Bronchial epithelial cell (primary cell): ENCODE results near the gene PDXK. TPM values are rescaled to one million over a fixed set of nuclear protein-coding genes. Genes with fewer than 3 reads are reported as not detected.
"Not testable (repeated sequence)": the region's sequence is repeated elsewhere in the genome, so short reads cannot be mapped to it uniquely, and the experiment has no call there.

Experiments
- DNase-seq: peaks from one replicate; pipeline ENCODE4 v3.0.0-alpha.2; 2010; ENCODE audit warnings: low read depth
- FAIRE-seq: peaks from 2 replicates; lab custom pipeline; 2011; peaks lifted over from hg19 to GRCh38; lab: Jason Lieb, UNC
- H3K27me3 ChIP-seq: 2 replicates; pipeline ENCODE4 v1.5.1; 2011; ENCODE audit warnings: low read length; ENCODE audit not compliant: control insufficient read depth, insufficient read depth
- H3K36me3 ChIP-seq: 2 replicates; pipeline ENCODE4 v1.5.1; 2011; ENCODE audit warnings: low read length; ENCODE audit not compliant: control insufficient read depth, insufficient read depth
- H3K4me3 ChIP-seq: 2 replicates; pipeline ENCODE4 v1.5.1; 2011; ENCODE audit warnings: mild to moderate bottlenecking, low read depth, low read length, control low read depth
- CTCF ChIP-seq: IDR thresholded peaks from 2 replicates; pipeline ENCODE4 v1.5.1; 2011; ENCODE audit warnings: mild to moderate bottlenecking, moderate library complexity, low read length, control low read depth, inconsistent platforms; ENCODE audit not compliant: insufficient read depth, severe bottlenecking
- total RNA-seq: library from RNA; depleted of rRNA; stranded (reverse); fragments of >200 nt; gene quantifications from 2 replicates; pipeline ENCODE4 v1.2.1, GENCODE V29; 2014

PDXK gene
- total RNA-seq, 1 donor from 2014 or later: 591 TPM

- peak; percentile 90 for DNase-seq
- FAIRE-seq: no peak
- Histone ChIP-seq H3K4me3 (peak overlapping the region; percentile 27), H3K27me3 (no peaks in the 10 kb centered on the region), H3K36me3 (no peaks in the 10 kb centered on the region)
- TF ChIP-seq CTCF: no peak
Observed at GRCh38 chr21:43712268-43712942, 6.5 kb upstream of the PDXK start.

GRCh38 chr21:43713123-43713522 is 5.8 kb upstream of the PDXK start:
- FAIRE-seq, H3K27me3 ChIP-seq, H3K4me3 ChIP-seq, H3K36me3 ChIP-seq, DNase-seq: not testable (repeated sequence)

- H3K27me3 ChIP-seq: no peaks in the 10 kb centered on the region
- H3K36me3 ChIP-seq: peaks cover 1% of the 10 kb centered on the region
- no peak for TF ChIP-seq CTCF
- FAIRE-seq (no peak), DNase-seq (no peak)
- no peak overlapping the region for H3K4me3 ChIP-seq
Observed at GRCh38 chr21:43716376-43717165, 2.4 kb upstream of the PDXK start.

GRCh38 chr21:43717166-43717853 is 1.6 kb upstream of the PDXK start:
- no peaks in the 10 kb centered on the region for H3K27me3 ChIP-seq
- FAIRE-seq (no peak), DNase-seq (no peak)
- H3K4me3 ChIP-seq: no peak overlapping the region
- no peak for TF ChIP-seq CTCF
- H3K36me3 ChIP-seq: peaks cover 1% of the 10 kb centered on the region

GRCh38 chr21:43717967-43718871 is 710 bp upstream of the PDXK start:
- DNase-seq (no peak), FAIRE-seq (no peak)
- H3K36me3 ChIP-seq: peaks cover 1% of the 10 kb centered on the region
- H3K4me3 ChIP-seq: peak overlapping the region; percentile 96
- no peaks in the 10 kb centered on the region for H3K27me3 ChIP-seq
- no peak for TF ChIP-seq CTCF
